Panc1 (cell line): ENCODE data around the gene ARHGAP4.

Source experiments
- POLR2AphosphoS5 ChIP-seq: IDR thresholded peaks from 2 replicates; pipeline ENCODE4 v1.6.1; 2012; ENCODE audit warnings: mild to moderate bottlenecking, low read depth, low read length, moderate library complexity
- SIN3A ChIP-seq: IDR thresholded peaks from 2 replicates; pipeline ENCODE4 v1.6.1; 2012; ENCODE audit warnings: low read depth, mild to moderate bottlenecking, low read length, moderate library complexity, borderline replicate concordance; ENCODE audit not compliant: insufficient read depth
- TCF7L2 ChIP-seq: IDR thresholded peaks from 2 replicates; pipeline ENCODE4 v1.6.1; 2011; ENCODE audit warnings: mild to moderate bottlenecking, low read depth, low read length, inconsistent platforms

- no peak for TF ChIP-seq POLR2AphosphoS5
- TF ChIP-seq SIN3A = no peak
- no peak for TF ChIP-seq TCF7L2
Observed at GRCh38 chrX:153938226-153938786, 12.2 kb upstream of the ARHGAP4 start.
